NOMO-1 treated with dmso at 0.1 percent for 144 hours (cell line): ENCODE measurements around the gene TRRAP.

Experiments used
- DNase-seq: peaks from one replicate; lab custom pipeline; 2025; ENCODE audit not compliant: unreplicated experiment; lab: John Stamatoyannopoulos, UW

The TRRAP gene

DNA sequence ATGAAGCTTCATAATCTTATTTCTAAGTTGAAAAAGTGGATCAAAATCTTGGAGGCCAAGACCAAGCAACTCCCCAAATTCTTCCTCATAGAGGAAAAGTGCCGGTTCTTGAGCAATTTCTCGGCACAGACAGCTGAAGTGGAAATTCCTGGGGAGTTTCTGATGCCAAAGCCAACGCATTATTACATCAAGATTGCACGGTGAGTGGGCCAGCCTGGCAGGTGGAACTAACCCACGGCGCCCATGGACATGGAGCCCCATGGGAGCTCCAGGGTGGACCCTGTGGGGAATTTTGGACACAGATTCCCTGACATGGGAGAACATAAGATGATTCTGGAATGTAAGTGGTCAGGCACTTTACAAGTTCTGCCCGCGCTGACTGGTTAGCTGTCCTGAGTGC, 125.9 kb downstream of the TRRAP start:
- no peak for DNase-seq

DNA sequence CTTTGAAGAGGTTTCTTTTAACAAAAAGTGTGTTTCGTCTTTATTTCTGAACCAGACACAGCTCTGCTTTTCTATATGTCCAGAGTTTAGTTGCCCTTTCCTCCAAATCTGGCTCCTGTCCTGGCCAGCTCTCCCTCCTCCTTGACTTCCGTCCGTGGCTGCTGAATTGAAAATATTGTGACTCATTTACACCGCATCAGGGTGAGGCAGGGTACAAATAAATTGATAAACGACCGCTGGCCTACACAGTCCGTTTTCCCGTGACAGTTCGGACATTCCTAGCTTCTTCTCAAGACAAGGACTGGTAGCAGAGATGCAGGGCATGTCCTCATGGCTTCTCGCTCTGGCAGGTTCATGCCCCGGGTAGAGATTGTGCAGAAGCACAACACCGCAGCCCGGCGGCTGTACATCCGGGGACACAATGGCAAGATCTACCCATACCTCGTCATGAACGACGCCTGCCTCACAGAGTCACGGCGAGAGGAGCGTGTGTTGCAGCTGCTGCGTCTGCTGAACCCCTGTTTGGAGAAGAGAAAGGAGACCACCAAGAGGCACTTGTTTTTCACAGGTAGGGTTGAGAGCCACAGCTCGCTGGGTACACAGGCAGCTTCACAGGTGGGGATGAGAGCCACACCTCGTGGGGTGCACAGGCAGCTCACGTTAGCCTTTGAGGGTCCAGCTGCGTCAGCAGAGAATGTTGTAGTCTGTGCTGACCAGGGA, 126.6 kb downstream of the TRRAP start:
- DNase-seq, result no peak

DNA sequence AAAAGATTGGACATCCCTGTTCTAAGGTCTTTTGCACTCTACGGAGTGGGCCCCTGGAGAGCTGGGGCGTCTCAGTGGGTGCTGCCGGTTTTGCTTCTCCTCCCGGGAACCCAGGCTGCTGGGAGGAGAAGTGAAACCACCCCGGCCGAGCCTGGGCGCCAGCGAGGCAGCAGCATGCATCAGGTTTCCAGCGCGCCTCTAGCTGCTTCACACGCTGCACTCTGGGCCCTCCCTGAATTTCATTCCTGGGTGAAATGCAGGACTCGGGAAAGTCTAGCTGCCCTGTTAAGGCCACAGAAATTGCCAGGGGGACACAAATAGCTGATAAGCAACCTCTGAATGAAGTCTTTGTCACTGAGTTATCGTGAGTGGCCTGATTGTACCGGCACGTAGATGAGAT, 127.4 kb downstream of the TRRAP start:
- peak; percentile 49 for DNase-seq

DNA sequence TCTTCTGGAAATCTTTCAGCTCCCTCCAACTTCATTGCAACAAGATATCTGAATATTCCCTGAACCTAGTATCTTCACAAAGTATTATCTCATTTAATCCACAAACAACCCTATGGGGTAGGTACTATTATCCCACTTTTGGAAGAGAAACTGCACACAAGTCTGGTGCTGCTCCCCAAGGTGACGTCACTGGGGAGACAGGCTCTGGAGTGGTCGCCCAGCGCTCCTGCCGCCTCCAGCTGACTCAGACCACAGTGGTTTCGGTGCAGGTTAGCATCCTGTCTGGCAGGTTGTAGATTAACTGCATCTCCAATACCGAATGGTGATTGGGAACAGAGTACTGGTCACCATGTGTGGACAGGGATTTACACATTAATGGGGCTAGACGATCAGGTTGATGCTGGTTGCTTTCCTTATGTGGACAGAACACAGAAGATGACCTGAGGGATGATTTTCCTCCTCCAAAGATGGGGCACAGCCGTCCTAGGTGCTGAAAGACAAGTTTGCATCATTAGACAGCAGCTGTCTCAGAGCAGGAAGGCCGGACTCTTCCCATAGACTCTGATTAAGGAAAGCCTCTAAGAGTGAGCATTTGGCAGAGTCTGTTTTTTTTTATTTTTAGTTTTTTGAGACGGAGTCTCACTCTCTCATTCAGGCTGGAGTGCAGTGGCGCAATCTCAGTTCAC, 128.6 kb downstream of the TRRAP start:
- DNase-seq, result no peak

DNA sequence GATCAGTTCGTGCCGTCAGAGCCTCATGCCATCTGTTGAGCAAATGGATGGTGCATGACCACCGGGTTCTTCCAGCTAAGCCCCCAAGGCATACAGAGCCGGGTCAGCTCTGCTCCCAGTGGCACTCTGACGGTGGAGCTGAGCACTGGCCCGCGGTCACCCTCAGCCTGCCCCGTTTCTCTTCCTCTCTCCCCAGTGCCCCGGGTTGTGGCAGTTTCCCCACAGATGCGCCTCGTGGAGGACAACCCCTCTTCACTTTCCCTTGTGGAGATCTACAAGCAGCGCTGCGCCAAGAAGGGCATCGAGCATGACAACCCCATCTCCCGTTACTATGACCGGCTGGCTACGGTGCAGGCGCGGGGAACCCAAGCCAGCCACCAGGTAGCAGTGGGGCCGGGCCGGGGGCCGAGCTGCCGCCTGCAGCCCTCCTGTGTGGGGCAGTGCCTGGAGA, 129.9 kb downstream of the TRRAP start:
- no peak for DNase-seq

DNA sequence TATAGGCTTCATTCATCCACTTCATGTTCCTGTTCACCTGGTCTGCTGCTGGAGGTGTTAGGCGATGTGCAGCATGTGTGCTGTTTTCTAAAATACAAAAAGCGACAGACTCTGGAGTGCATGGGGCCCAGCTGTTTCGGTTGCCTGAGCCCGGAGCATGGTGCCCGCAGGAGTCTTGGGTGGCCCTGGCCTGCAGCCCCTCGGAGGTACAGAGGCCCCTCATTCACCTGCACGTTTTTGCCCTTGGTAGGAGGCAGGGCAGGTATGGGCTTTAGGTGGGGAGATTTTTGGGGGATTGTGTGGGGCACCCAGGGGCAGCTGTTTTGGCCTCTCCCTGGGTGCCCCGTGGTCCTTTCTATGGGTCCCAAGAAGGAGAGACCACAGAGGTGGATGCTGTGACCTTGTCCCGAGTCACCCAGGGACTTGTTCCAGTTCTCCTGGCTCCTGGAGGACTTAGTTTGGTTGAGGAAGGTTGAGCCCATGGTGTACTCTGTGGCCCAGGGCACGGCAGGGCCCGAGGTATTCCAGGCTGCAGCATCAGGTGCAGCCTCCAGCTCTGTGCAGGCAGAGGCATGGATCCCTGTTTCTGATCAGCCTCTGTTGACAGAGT, 130.7 kb downstream of the TRRAP start:
- no peak for DNase-seq

DNA sequence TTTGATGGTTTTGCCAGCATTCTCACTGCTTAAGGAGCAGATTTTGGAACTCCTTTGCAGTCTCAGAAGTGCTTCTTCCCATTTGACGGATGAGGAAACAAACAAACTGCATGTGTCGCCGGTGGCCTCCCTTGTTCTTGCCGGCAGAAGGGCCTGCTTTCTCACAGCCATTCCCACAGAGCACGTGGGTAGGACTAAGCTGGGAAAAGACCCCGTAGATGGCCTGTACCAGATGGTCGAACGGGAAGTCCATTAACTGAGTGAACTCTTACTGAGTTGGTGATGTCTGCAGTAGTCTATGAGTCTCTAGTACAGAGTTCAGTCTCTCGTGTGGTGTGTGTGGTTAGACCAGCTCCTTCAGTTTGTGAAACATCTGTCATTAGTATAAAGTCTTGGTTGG, 131.9 kb downstream of the TRRAP start:
- no peak for DNase-seq

DNA sequence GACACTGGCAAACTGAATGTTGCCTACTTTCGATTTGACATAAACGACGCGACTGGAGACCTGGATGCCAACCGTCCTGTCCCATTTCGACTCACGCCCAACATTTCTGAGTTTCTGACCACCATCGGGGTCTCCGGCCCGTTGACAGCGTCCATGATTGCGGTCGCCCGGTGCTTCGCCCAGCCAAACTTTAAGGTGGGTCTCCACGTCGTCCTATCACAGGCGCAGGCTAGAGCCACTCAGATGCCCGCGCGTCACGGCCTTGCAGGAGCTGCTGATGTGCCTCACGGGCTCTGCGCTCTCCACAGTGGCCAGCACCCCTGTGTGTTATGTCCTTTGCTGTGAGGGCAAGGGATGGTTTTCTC, 133.0 kb downstream of the TRRAP start:
- no peak for DNase-seq

DNA sequence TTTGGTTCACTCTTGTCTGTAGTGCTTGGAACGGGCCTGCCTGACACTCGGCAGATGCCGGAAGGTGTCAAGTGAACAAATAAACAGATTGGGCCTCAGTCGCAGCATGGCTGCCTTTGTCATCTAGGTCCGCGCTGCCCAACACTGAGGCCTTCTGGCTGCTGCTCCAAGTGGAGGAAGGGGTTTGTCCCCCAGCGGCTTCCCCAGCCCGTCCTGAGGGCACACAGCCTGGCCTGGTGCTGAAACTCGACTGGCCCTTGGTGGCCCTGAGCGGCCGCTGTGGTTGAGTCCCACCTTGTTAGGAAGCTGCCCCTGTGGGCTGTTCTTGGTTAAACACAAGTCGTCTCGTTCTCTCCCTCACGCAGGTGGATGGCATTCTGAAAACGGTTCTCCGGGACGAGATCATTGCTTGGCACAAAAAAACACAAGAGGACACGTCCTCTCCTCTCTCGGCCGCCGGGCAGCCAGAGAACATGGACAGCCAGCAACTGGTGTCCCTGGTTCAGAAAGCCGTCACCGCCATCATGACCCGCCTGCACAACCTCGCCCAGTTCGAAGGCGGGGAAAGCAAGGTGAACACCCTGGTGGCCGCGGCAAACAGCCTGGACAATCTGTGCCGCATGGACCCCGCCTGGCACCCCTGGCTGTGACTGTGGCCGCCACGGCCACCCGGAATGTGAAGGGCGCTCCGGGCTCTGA, 133.5 kb downstream of the TRRAP start:
- no peak for DNase-seq

DNA sequence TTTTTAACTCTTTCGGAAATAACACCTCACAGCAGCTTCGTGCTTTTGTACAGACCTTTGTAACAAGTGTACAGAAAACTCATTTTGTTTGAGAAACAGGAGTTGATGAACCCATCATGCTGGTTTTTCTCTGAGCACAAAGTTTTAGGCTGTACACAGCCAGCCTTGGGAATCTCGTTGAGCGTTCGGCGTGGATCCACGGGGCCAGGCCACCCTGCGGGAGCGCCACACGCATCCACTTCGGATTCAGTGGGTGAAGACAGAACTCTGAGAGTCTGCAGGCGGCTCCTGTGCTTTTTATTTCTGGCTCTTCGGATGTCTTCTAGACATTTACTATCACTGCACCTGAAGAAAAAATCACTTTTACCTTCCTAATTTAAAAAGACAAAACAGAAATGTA, 134.4 kb downstream of the TRRAP start:
- no peak for DNase-seq

DNA sequence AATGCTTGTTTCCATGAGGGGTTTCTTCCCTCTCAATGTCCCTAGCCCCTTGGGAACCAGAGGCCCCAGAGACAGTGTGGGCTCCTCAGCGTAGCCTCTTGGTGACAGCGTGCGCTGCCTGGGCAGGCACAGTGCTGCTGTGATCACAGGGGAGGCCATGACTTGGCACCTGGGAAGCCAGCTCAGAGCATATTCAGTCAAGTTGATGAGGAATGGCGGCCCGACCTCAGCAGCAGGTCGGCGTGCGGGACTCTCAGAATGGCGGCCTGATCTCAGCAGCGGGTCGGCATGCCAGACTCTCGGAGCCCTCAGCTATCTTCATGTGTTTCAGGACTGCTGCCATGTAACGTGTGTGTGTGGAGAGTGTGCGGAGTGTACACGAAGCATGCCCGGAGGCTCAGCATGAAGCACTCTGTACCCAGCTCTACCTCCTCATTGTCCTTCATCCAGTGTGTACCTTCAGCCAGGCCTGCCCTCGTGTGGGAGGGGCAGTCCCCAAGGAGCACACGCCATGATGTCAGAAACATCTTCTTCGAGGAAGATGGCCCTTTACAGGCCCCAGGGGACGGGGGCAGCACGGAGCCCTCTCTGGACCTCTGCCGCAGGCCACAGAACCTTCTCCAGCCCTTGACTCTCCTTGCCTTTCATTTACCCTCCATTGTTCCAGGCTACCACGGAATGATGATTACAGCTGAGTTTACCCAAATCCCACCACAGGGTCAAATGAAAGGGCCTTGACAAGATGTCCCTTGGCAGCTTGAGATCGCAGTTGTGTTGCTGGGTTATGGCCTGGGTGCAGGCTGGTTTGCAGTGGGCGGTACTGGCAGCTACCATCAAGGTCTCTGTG, 135.2 kb downstream of the TRRAP start:
- DNase-seq, result no peak

DNA sequence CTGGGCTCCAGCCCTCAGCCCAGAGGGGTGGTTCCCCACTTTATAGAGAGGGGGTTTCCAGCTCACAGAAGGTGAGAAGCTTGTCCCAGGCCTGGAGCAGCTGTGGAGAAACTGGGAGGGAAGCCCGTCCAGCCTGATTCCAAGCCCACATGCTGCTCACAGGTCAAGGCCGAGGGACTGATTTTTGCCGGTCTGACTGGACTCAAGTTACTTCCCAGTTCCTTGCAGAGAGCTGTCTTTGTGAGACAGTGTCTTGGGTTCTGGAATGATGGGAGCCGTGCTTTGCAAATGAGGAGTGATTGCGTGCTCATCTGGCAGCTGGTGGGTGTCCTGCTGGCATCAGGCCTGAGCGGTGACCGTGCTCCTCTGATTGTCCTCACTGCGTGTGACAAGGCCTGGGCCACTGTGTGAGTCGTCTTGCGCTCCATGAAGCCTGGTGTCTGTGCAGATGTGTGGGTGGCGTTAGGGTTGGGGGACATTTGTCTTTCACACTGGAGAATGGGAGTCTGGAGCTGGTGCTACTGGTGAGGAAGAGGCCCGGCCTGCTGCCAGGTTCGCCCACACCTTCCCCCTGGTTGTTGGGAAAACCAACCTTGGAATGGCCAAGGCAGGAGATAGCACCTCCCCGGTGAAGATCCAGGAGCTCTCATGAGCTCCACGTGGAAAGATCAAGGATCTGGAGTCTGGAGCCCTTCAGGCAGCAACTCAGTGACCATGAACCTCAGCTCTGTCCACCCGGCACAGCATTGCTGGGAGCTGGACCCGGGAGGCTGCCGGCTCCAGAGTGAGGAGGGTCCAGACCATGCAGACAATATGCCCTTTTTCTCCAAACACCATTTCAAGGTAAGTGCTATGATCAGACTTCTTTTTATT, 136.0 kb downstream of the TRRAP start:
- DNase-seq, result no peak

DNA sequence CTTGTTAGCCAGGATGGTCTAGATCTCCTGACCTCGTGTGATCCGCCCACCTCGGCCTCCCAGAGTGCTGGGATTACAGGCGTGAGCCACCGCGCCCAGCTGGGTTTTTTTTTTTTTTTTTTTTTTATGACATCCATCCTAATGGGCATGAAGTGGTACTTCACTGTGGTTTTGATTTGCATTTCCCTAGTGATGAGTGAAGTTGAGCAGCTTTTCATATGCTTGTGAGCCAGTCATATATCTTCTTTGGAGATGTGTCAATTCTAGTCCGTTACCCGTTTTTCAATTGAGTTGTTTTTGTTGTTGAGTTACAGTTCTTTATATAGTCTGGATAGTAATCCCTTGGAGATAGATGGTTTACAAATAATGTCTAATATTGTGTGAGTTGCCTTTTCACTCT, 137.9 kb downstream of the TRRAP start:
- DNase-seq, result no peak

DNA sequence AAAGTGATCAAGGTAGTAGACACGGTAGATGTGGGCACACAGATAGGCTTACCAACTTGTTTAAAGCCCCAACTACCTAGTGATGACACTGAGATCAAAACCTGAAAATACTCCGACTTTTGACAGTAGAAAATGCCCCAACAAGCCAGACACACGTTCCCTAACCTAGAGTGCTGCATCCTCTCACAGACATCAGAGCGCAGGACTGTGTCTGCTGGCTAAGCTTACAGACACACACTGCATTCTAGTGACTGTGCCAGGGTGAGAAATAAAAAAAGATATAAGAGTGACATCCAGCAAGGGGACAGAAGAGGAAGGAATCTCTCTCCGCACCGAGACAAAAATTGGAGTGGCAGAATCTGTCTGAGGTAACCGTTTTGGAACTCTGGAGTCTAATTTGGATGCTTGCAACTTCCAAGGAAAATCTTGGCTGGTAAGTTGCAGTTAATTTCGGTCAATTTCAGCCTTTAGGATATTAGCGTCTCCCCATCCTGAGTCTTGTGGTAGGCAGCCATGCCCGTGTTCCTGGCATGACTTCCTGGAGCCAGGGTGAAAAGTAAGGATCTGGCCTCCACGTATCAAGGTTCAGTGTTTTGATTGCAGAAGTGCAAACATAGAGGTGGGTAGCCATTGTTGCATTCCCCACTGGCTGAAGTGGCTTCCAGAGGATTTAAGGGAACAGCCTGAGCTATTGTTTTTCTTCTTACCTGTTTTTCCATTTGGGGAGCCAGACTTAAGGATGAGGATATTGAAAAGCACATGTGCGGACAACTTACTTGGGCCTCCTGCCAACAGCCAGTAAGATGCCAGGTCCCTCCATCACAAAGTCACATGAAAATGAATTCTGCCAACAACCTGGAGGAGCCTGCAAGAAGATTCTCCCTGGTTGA, 141.4 kb downstream of the TRRAP start:
- no peak for DNase-seq

DNA sequence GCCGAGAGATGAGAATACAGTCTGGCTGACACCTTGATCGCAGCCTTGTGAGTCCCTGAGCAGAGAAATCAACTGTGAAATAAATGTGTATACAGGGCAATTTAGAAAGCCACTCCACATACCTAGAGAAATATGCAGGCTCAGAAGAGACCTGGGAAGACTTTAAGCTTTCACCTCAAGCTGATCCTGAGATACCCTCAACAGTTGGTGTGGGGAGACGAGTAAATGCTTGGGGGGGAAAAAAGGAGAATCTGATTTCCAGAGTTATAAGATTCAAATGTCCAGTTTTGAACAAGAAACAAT, 142.0 kb downstream of the TRRAP start:
- no peak for DNase-seq

DNA sequence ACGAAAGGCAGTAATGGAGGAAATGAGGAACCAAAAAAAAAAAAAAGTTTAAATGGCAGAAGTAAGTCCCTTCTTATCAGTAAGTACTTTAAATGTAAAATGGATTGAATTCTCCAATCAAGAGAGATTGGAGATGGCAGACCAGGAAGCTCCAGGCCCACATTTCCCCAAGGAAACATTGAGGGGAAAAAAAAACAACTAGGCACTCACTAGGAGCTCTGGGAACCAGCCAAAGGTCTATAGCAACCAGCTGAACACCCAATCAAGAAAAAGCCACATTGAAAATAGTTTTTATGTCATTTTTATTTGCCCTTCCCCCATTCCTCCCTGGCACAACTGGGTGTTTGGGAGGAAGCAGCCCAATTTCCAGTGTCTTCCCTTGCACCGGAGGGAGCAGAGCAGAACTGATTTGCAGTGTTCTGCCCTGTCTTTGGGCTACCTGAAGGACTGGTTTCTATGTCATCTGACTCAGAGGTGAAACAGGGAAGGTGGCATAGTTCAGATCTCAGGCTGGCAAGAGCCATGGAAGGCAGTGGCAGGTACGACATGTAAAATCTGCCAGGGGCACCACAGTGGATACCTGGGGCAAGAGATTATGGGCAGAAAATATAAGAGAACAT, 143.7 kb downstream of the TRRAP start:
- no peak for DNase-seq

DNA sequence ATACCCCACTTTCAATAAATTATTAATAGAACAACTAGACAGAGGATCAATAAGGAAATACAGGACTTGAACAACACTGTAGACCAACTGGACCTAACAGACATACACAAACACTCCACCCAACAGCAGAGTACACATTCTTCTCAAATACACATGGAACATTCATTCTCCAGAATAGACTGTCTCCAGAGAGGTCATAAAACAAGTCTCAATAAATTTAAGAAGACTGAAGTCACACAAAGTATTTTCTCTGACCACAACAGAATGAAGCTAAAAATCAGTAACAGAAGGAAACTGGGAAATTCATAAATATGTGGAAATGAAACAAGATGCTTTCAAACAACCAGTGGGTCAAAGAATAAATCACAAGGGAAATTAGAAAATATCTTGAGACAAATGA, 145.7 kb downstream of the TRRAP start:
- no peak for DNase-seq

DNA sequence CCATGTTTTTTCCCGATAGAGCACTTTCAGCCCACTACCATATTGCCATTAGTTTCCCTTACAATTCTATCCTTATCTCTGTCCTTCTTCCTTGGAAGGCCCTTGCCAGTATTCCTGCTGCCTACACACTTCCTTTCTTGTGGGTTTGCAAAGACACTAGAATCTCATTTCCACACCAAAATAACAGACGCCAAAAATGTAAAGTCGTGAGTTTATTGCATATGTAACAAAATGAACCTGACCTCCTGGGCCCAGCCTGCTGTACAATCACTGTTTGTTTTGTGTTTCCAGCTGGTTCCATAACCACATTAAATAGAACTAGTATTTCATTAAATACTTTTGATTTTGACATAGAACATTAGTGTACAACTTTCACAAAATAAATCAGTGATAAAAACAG, 148.9 kb downstream of the TRRAP start:
- no peak for DNase-seq

DNA sequence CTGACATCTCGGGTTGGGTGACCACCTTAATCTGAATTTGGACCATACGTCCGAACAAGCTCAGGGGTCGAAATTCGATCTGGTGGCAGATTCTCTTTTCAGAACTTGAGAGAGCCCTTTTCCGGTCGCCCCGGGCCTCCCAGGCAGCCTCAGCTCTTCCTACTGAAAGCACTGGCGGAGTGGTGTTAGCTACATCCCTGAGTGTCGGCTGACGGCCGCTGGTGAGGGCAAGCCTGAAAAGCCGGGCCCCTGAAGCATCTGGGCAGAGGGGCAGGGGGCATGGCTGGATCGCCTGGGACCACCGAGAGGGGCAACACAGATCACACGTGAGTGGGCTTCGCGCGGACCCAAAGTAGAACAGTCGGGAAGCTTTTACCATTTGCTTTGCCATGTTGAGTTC, 149.5 kb downstream of the TRRAP start:
- no peak for DNase-seq
